GM10248 (cell line): ENCODE data around the gene MYO16.

Experiments used
- CTCF ChIA-PET: fragments of 300-600 bp; sonication (Branson Sonifier 250); formaldehyde crosslinking; extraction: SDS; loops from one replicate; lab custom pipeline; 2021; ENCODE audit warnings: antibody characterized with exemption; lab: Yijun Ruan, JAX
- POLR2A ChIA-PET: fragments of 350-650 bp; sonication (Branson Sonifier 250); formaldehyde crosslinking; extraction: SDS; loops from one replicate; lab custom pipeline; 2020; ENCODE audit warnings: antibody characterized with exemption; lab: Yijun Ruan, JAX
- DNase-seq: peaks from one replicate; pipeline ENCODE4 v3.0.0; 2012; ENCODE audit errors: extremely low spot score
- CTCF ChIP-seq: IDR thresholded peaks from 2 replicates; pipeline ENCODE4 v1.5.1; 2012; ENCODE audit warnings: mild to moderate bottlenecking, low read depth; ENCODE audit errors: extremely low read depth, missing control alignments, control extremely low read depth

The MYO16 gene

GRCh38 chr13:109026266-109026665 is 396.9 kb downstream of the MYO16 start:
- no peak for DNase-seq
- ChIA-PET POLR2A (no interaction called here), CTCF (no interaction called here)
- TF ChIP-seq CTCF = no peak

- DNase-seq = no peak
- TF ChIP-seq CTCF = no peak
- POLR2A ChIA-PET = no interaction called here
- CTCF ChIA-PET = interaction anchor here (1.7 to 2.5 kb wide), 2 partner anchors 8 to 9 kb away, joined by 4 to 12 read pairs; no protein-coding TSS in a partner anchor
These were observed 399.2 kb downstream of the MYO16 start for GRCh38 chr13:109028624-109029023.

- no peak for DNase-seq
- no peak for TF ChIP-seq CTCF
- ChIA-PET CTCF (no interaction called here), POLR2A (no interaction called here)
These were observed 403.7 kb downstream of the MYO16 start for GRCh38 chr13:109033090-109033489.

- no peak for DNase-seq
- ChIA-PET POLR2A (no interaction called here), CTCF (interaction anchor here (0.6 to 2.2 kb wide), 3 partner anchors 9 to 17 kb away, joined by 3 to 5 read pairs (median 3); no protein-coding TSS in a partner anchor)
- TF ChIP-seq CTCF = no peak
These were observed 406.8 kb downstream of the MYO16 start for GRCh38 chr13:109036078-109036780.

GRCh38 chr13:109043636-109044035 is 414.2 kb downstream of the MYO16 start:
- ChIA-PET CTCF (no interaction called here), POLR2A (no interaction called here)
- no peak for DNase-seq
- no peak for TF ChIP-seq CTCF

- DNase-seq = no peak
- CTCF ChIA-PET = no interaction called here
These were observed 426.4 kb downstream of the MYO16 start for GRCh38 chr13:109055850-109056249.

More at GRCh38 chr13:109055850-109056249, 426.4 kb downstream of the MYO16 start:
- POLR2A ChIA-PET = no interaction called here
- no peak for TF ChIP-seq CTCF
